HK-2 (cell line): ENCODE results near the gene LAMP2.
"Not testable (repeated sequence)": the region's sequence is repeated elsewhere in the genome, so short reads cannot be mapped to it uniquely, and the experiment has no call there.

Experiments
- DNase-seq: peaks from one replicate; pipeline ENCODE4 v3.0.0-alpha.2; 2018; ENCODE audit not compliant: unreplicated experiment

Gene LAMP2

DNA sequence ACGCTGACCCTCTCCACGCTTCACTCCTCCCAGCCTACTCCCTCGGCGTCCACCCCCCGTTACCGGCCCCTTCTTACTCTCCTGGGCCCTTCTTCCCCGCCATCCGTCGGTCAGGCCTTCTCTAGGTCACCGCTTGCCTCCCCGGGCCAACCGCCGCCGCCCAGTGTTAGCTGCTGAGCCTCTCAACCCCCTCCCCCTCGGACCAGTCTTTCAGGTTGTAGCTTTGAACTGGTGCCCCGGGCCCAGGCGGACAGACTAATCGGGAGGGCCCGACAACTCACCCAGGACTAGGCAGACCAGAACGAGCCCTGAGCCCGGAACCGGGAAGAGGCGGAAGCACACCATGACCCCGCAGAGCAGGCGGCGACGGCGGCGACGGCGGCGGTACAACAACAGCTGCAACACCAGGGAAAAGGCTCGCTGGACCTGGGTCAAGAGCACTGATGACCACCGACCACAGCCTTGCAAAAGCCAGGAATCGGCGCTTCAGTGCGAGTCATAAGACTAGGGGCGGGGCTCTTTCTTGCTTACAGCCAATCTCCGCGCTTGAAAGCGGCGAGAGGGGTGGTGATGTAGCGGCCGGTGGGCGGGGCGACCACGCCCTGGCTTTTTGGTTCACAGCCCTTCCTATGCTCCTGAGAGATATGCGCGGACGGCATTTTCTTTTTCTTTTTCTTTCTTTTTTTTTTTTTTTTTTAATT, at the start of gene LAMP2:
Gene LAMP2, minus strand, starts transcription at position 472 of the 701 bp plus-strand sequence. Its CDS starts 127 bp downstream, at position 345.
- peak; percentile 87 for DNase-seq

DNA sequence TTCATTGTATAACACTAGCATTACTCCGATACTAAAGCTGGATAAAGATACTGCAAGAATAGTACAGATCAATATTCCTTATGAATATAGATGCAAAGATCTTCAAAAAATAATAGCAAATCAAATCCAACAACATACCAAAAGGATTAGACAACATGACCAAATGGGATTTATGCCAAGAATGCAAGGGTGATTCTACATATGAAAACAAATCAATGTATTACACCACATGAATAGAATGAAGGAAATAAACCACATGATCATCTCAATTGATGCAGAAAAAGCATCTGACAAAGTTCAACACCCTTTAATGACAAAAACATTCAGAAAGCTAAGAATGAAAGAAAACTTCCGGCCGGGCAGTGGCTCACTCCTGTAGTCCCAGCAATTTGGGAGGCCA, 48.8 kb upstream of the LAMP2 start:
- DNase-seq: no peak

DNA sequence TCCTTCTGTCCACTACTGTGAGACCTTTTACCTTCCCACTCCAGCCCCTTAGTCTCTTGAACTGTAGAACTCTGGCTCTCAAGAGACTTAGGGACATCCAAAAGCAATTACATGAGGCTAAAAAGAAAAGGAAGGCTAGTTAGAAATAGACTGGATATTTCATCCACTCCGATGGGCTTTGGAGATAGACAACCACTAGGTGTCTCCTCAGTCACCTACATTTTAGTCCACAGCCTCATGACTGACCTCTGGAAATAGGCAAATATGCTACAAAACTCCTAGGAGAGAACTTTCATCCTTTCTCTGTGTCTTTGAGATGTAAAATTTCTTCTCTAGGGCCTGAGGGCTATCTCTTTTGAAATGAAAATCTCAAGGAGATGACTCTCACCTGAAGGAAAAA, 45.1 kb upstream of the LAMP2 start:
- no peak for DNase-seq

DNA sequence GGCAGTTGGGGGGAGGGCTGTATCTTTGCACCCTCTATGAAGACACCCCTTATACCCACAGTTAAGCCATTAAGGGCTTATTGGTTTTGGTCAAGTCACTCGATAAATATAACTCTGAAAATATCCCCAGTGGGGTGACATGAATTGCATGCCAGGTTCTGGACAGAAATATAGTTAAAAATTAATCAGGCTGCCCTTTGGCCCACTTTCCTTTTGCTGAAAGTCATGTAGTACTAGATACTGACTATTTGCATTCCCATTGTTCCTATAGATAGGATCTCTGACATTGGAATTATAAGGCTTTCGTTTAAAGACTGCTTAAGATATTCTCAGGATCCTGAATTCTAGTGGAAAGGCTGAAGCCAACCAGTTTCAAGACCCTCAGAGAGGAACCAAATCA, 43.5 kb upstream of the LAMP2 start:
- DNase-seq: no peak

DNA sequence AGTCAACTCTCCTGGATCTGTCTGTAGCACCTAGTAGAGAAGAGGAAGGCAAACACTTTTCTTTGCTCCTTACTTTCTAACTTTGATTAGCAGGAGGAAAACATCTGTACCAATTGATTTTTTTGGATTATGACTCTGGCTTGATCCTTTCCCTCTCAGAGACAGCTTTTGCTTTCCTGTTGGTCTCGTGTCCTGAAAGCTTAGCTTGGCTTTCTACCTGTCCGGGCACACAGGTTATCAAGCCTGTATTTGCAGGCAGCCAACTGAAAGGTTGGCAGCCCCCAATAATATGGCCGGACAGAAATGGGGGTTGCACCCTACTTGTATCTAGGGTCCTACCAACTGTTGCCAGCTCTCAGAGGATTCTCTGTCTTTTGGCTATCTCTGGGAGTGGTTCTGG, 43.1 kb upstream of the LAMP2 start:
- DNase-seq: no peak

DNA sequence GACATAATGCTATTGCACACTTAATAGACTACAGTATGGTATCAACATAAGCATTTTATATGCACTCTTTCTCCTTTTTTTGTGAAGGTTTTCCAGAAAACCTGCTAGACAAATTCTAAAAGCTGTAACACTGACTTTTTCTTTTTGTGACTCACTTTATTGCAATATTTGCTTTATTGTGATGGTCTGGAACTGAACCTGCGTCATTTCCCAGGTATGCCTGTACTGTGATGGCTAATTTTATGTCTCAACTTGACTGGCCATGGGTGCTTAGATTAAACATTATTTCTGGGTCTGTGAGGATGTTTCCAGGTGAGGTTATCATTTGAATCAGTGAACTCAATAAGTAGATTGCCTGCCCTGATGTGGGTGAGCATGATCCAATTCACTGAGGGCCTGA, 35.5 kb upstream of the LAMP2 start:
- DNase-seq: no peak

DNA sequence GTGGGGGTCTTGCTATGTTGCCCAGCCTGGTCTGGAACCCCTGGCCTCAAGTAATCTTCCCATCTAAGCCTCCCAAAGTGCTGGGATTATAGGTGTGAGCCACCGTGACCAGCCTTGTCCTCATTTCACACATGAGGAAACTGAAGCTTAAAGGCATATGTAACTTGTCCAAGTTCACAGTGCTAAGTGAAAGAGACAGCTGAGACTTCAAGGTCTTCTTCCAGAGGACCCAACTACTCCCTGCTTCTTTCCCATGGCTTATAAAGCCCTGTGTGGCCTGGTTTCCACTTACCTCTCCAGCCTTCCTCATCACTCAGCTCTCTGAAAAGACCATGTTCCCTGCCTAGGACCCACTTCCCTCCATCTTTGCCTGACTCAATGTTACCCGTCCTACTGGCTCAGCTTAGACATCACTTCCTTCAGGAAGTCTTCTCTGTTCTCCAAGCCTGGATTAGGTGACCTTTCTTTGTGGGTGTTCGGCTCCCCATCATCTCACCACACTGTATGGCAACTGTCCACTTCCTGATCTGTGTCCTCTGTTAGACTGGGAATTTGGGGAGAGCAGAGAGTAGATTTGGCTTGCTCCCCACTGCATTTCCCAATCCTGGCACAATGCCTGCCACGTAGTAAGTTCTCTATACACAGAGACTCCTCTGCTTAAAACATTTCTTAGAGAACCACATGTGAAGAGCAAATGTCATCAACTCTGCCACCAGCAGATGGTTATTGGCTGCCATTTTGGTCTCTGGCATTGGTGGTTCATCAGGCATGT, 30.4 kb upstream of the LAMP2 start:
- no peak for DNase-seq

DNA sequence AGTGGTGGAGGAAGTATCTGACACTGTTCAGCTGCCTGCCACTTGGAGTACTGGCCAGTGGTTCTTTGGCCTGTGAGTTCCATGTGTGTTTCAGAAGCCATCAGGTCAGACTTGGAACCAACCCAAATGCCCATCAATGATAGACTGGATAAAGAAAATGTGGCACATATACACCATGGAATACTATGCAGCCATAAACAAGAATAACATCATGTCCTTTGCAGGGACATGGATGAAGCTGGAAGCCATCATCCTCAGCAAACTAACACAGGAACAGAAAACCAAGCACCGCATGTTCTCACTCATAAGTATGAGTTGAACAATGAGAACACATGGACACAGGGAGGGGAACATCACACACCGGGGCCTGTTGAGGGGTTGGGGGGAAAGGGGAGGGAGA, 21.0 kb upstream of the LAMP2 start:
- DNase-seq: not testable (repeated sequence)

DNA sequence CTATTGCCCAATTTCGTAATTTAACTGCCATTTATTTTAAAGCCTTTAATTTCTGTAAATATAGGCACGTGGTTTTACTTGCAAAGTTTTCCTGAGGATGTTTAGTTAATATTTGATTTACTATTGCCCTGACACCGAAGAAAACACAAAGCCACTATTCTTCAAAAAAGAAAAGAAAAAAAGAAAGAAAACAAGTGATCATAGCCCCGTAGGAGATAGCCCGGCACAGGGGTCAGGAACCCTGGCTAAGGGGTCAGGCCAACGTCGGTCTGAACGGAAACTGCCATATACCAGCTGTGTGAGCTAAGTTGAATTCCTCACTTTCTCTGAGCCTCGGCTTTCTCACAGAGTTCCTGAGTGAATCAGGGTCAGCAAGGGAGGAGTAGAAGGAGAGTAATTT, 17.7 kb upstream of the LAMP2 start:
- no peak for DNase-seq

DNA sequence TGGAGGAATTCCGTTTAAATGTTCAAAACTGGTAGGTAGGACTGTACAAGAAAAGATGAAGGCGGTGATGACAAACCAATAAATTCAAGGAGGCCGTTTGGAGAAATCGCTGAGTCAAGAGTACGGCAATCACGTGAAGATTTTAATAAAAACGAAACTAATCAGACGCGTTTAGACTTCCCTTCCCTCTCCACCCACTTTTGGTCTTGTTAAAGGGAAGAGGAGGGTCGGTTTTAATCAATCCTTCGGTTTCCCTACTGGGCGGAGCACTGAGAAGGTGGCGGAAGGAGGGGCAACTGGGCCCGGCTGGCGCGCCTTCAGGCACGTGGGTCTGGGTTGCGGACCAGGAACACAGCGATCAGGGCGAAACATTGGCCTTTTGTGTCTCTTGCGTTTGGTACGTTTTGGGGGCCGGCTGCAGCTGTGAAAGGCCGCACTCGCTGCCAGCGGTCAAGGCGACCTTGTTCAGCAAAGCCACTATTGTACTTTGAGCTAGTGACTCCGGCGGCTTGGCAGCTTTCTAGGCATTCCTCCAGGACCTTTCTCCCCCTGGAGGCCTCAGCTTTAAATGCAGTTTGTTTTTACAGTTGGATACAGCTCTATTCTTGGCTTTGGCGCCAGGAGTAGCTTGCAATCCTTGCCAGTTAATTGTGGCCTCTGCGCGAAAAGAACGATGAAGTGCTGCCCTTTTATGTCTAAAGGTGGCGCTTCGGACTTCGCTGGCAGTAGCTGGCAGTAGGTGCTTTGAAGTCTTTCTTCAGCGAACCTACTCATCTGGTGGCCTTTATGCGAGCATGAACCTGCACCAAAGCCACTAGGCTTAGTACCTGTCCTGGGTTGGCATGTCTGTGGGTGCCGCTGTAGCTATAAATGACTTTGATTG, 16.8 kb upstream of the LAMP2 start:
- DNase-seq: peak; percentile 70

DNA sequence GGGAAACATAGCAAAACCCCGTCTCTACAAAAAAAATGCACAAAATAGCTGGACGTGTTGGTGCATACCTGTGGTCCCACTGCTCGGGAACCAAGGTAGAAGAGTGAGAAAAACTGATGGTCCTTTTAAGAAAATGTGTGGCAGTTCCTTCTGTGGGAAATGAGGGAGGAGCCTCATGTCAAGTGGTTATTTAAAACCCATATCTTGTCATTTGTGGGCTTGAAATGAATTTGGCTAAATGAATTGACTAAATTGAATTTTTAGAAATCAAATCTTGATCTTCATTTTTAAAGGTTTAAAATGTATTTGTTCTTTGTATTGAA, 16.2 kb upstream of the LAMP2 start:
- DNase-seq: no peak

DNA sequence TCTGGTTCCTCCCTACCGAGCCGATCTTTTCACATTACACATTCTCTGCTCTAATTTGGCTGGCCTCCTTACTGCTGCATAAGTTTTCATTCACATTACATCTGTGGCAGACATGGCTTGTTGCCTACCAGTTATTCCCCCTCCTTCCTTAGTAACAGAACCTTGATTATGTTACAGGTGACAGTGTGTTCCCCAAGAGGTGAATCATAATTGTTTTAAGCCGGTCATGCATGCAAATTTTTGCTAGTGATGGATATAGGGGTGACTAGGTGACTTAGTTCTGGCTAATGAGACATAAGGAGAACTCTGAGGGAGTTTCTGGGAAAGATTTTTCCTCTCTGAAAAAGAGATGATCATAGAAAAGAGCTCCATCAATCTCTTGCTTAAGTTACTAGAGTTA, 8.4 kb upstream of the LAMP2 start:
- no peak for DNase-seq

DNA sequence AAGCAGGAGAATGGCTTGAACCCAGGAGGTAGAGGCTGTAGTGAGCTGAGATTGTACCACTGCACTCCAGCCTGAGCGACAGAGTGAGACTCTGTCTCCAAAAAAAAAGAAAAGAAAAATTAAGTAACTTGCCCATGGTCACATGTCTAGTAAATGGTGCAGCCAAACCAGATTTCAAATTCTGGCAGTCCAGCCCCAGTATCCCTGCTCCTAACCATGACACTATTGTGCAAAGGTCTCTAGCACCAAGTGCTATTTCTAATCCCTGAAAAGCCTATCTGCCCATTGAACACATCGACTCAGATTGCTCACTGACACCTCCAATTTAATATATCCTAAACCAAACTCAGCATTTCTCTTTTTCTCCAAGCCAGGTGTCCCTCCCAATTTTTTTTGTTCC, 7.6 kb upstream of the LAMP2 start:
- DNase-seq: no peak

DNA sequence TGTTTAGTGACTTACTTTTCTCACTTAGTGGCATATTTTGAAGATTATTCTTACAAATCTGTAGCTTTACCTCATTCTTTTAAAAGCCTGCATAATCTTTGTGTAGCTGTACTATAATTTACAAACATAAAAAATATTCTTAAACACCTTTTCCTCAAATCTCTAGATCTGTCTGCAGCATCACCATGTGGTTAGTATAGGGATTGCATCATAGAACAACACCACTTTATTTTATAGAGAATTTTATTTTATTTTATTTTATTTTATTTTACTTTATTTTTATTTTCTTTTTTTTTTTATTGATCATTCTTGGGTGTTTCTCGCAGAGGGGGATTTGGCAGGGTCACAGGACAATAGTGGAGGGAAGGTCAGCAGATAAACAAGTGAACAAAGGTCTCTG, 6.4 kb upstream of the LAMP2 start:
- not testable (repeated sequence) for DNase-seq

DNA sequence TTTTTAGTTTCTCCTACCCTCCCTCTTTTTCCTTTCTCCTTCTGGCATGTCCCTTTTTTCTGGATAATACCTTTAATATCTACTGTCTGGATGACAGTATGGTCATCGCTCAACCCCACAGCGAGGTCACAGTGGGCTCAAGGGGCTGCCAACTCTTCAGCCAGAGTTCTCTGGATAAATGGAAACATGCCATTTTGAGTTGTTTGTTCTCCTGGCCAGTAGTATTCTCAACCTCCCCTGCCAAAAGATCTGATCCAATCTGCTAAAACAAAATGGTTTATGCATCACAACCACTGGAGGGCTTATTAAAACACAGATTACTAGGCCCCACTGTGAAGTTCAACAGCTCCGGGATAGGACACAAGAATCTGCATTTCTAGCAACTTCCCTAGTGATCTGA, 5.0 kb upstream of the LAMP2 start:
- no peak for DNase-seq

DNA sequence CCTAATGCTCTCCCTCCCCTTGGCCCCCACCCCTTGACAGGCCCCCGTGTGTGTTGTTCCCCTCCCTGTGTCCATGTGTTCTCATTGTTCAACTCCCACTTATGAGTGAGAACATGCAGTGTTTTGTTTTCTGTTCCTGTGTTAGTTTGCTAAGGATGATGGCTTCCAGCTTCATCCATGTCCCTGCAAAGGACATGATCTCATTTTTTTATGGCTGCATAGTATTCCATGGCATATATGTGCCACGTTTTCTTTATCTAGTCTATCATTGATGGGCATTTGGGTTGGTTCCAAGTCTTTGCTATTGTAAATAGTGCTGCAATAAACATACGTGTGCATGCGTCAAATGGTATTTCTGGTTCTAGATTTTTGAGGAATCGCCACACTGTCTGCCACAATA, 561 bp upstream of the LAMP2 start:
- not testable (repeated sequence) for DNase-seq

DNA sequence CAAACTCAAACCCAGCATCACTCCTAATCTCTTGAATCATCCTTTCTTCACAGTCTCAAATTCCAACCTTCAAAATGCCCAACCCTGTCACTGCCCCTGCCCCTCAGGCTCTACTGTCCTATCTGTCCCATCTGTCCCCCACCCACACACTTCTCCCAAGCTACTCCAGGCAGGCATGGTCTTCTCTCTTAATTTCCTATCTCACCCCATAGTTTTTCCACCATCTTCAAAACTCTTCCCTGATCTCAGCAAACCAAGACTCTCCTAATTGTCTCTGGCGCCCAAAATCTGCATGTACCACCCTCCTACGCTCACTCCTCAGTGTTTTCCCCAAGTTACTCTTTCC, 644 bp downstream of the LAMP2 start:
- no peak for DNase-seq

DNA sequence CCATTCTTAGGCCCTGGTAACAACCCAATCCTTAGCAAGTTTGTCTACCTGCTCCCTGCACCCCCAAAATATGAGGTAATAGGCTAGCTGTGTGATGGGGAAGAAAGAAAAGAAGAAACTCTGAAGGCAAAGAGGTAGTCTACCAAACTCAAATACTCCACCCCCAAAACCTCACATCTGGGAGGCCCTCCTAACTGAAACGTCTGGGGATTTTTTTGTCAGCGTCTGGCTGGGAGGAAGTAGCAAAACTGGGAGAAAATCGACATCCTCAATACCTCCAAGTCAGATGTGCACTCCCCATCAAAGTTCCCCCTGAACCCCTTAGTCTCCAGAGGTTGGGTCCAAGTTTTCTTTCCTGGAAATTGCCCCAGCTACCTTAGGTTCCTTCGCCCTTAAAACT, 1.0 kb downstream of the LAMP2 start:
- no peak for DNase-seq

DNA sequence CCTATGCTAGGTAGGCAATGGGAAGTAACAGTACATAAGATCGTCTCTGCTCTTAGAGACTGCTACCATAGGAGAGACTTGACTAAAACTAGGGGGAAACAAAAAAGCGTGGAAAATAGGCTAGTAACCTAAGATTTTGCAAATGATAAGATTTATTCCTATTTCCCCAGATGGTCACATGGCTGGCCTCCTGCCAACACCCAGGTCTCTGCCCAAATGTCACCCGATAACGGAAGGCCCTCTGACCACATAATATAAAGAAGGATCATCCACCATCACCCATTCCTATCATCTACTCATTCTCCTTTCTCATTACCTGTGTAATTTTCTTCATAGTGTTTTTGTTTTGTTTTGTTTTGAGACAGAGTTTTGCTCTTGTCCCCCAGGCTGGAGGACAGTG, 4.7 kb downstream of the LAMP2 start:
- no peak for DNase-seq

DNA sequence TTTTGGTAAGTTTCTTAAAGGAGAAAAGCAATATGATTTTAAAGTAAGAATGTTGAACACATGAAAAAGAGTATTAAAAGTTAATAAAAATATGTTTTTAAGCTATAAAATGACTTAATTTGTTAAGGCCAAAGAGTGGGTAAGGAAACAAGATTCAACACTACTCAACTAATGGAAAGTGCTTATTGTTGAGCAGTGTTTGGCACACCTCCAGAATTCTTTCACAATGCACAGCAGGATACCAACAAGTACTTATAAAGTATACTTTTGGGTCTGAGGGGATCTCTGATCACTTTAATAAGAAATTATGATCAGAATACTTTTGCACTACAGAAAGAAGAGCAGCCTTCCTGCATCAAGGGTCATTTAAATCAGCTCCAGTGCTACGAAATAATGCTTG, 5.9 kb downstream of the LAMP2 start:
- DNase-seq: no peak

DNA sequence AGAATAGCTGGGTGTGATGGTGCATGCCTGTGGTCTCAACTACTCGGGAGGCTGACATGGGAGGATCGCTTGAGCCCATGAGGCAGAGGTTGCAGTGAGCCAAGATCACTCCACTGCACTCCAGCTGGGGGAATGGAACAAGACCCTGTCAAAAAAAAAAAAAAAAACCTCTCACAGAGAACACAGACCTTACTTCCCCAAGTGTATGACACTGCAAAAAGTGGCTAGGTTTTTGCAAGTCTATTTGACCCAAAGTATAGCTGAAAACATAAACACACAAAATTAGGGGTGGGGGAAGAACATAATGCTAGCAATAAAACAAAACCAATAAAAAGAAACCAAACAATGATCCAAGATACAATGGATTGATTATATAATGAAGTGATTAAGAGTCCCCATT, 6.7 kb downstream of the LAMP2 start:
- no peak for DNase-seq

DNA sequence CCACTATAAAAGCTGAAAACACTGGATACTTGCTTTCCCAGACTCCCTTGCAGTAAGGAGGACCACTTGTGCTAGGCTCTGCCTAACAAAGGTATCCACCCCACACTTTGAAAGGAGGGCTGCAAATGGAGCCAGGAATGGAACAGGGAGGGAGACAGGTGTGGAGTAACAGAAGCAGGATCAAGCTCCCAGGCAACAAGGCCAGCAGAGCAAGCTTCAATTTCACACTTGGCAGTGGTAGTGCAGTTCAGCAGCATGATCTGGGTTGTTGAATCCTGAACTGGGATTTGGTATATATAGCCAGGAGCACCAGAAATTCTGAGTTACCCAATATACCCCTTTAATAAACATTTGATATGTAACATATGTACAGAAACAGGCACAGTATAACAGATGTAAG, 9.8 kb downstream of the LAMP2 start:
- DNase-seq: no peak

DNA sequence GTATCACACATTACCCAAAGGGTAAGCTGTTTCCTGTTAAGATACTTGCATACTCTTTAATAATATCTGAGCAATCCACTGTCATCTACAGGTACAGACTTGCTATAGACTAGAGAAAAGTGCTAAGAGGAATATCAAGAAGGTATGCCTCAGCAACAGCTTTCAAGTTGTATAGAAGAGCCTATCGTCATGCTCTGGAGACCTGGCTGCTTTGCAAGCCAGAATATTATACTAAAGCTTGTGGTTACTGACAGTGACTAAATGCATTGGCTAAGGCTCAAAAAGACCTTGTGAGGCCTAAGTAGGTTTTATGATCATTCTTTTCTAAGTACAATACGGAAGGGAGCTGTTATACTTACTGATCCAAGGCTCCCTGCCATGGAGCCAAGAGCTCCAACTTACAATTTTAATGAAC, 11.3 kb downstream of the LAMP2 start:
- DNase-seq: peak; percentile 14
